Gastrocnemius medialis (tissue), 4 donors: ENCODE measurements around the gene ARSG.

Experiments
- CTCF ChIP-seq, 5 experiments: fragments of 450-650 bp in 3 of 5; fragments of 200-600 bp in 2 of 5; sonication (generic) in 2 of 5; IDR thresholded peaks in 4 of 5; conservative IDR thresholded peaks in 1 of 5; 1 replicate in 4 of 5; 2 replicates in 1 of 5; pipeline ENCODE4 v1.5.1; 2016 to 2019; ENCODE audit warnings: antibody characterized with exemption in 5 of 5, mild to moderate bottlenecking in 3 of 5, moderate library complexity in 3 of 5
- POLR2A ChIP-seq, 2 donors: fragments of 450-650 bp; IDR thresholded peaks; one replicate each; pipeline ENCODE4 v1.6.1; 2017; ENCODE audit warnings: antibody characterized with exemption in 2 of 2, mild to moderate bottlenecking in 2 of 2, moderate library complexity in 2 of 2

GRCh38 chr17:68255731-68256538 lies 35.4 kb upstream of the ARSG start:
- no peak for TF ChIP-seq CTCF (IDR thresholded peaks at IDR 0.05 in 4 of 5, conservative IDR thresholded peaks at IDR 0.05 in 1 of 5)
- no peak for TF ChIP-seq POLR2A (IDR thresholded peaks at IDR 0.05)
